ENCODE measurements around the gene ARHGAP27.

Gene ARHGAP27

DNA sequence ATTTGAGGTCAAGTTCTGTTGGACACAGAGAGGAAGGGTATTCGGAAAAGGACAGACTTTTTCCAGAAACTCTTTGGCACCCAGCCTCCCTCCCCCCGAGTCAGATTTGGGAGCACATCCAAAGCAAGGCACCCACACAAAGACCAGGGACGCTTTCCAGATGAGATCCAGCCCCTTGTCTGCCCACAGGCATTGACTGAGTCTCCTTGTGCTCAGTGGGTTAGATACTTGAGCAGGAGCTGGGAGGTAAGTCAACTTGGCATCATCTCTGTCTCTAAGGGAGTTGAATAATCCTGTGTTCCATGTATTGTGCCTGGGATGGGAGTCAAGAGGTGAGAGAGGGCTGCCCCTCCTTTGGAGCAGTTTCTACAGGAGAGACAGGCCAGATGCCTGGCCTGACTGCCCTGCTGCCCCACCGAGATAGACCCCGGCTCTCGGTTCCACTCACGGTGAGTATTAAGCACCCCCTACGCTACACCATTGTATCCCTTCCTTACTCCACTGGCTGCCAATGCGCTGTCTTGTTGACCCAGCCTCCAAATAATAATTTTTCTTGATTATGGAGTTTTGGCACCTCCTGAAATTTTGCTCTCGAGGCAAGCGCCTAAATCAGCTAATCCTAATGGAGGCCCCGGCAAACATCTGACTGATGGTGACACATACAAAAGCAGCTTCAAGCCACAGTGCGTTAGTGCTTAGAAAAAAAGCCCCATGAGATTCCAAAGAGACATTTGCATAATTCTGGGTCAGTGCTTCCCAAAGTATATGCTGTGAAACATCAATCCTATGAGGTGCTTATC, 86.3 kb downstream of the ARHGAP27 start:
- no peak for TF ChIP-seq GATA2 (IDR thresholded peaks at IDR 0.05; ENCODE audit: low read depth, low read length)

- TF ChIP-seq GATA3 (IDR thresholded peaks at IDR 0.05; ENCODE audit: low read depth, low read length) = no peak
- TF ChIP-seq GATA2 (IDR thresholded peaks at IDR 0.05; ENCODE audit: low read depth, low read length) = no peak
These were observed 87.0 kb downstream of the ARHGAP27 start for GRCh38 chr17:45345554-45346215.

GRCh38 chr17:45345246-45345553, 87.5 kb downstream of the ARHGAP27 start:
- TF ChIP-seq GATA2 (IDR thresholded peaks at IDR 0.05; ENCODE audit: low read depth, low read length) = no peak
- no peak for TF ChIP-seq GATA3 (IDR thresholded peaks at IDR 0.05; ENCODE audit: low read depth, low read length)

All from SH-SY5Y (cell line).